Measurements from ENCODE around the gene DTNBP1.

- TF ChIP-seq CTCF (IDR thresholded peaks at IDR 0.05), result no peak
- TF ChIP-seq POLR2A (IDR thresholded peaks at IDR 0.05), result no peak
Measured at GRCh38 chr6:15615802-15616201, 47.0 kb downstream of the DTNBP1 start.

Measured in adrenal gland (tissue), 5 donors.